ENCODE results near the gene SDK2. TPM values are rescaled to one million over a fixed set of nuclear protein-coding genes. Genes with fewer than 3 reads are reported as not detected.

SDK2 gene
- total and polyA plus RNA-seq, 9 of the 15 experiments (the other 6 are each of a cell fraction or from before 2014, with no cell fraction given) = 0.04 TPM; not detected in 8

- BruUV-seq (replicated peaks) = no TSS peak
- intact Hi-C loops (cut with micrococcal nuclease) = loop anchor here (2.0 kb wide), 1 partner anchor 64 kb away; no protein-coding TSS in a partner anchor
- H3K4me2 ChIP-seq (ENCODE audit: insufficient read depth, low read length) = peak overlapping the region; percentile 83
- no peaks in the 10 kb centered on the region for H3K27me3 ChIP-seq (ENCODE audit: control insufficient read depth in 2 of 2, insufficient read depth in 2 of 2, low read length in 2 of 2)
- in situ Hi-C loops (cut with MboI) = no loop called here
- H3K9ac ChIP-seq (ENCODE audit: insufficient read depth in 1 of 2, low read depth in 2 of 2, low read length in 2 of 2) = peak overlapping the region; percentile 63 to 86
- peaks cover 82% of the 10 kb centered on the region for H3K79me2 ChIP-seq (ENCODE audit: control insufficient read depth, insufficient read depth, low read length)
- H3K9me3 ChIP-seq (replicated peaks; ENCODE audit: control insufficient read depth, insufficient read depth, low read depth, low read length) = no peaks in the 10 kb centered on the region
- FAIRE-seq = peak; percentile 93
- H3K4me3 ChIP-seq = peak overlapping the region; percentile 25
- 8% methylated on average over 16 of the region's 16 CpGs for WGBS (ENCODE audit: insufficient coverage, low coverage, missing lambda C conversion rate)
- peaks cover 51% of the 10 kb centered on the region in 2 experiments for H3K4me1 ChIP-seq (replicated peaks in 1 of 2; ENCODE audit: control insufficient read depth in 2 of 2, insufficient read depth in 2 of 2, low read length in 2 of 2)
- H2AFZ ChIP-seq (ENCODE audit: low read depth, low read length) = peak overlapping the region; percentile 91
- H3K36me3 ChIP-seq (ENCODE audit: control insufficient read depth, insufficient read depth, low read length) = peaks cover 8% of the 10 kb centered on the region; the same call in 1 of the 3 replicates
- DNase-seq (ENCODE audit: extremely low read depth in 1 of 4, low spot score in 3 of 4) = peak; percentile 65 to 87 (median 68)
- peaks cover 3% of the 10 kb centered on the region for H3K9me1 ChIP-seq (ENCODE audit: control insufficient read depth, insufficient read depth, low read length)
- ATAC-seq = peak; percentile 69
- ChIA-PET POLR2A (interaction anchor here (1.1 kb wide), 1 partner anchor 39 kb away, joined by 3 read pairs; no protein-coding TSS in a partner anchor), CTCF (ENCODE audit: low intra/inter-chr PET ratio) (interaction anchor here (0.6 kb wide), 2 partner anchors 41 to 95 kb away, joined by 3 to 4 read pairs; no protein-coding TSS in a partner anchor)
- H4K20me1 ChIP-seq (replicated peaks; ENCODE audit: control insufficient read depth, insufficient read depth, low read length) = no peaks in the 10 kb centered on the region
- peak overlapping the region; percentile 81 for H3K27ac ChIP-seq (ENCODE audit: extremely low read depth, low read depth, low read length)
- TF ChIP-seq THAP7 (CRISPR knock-in tag; IDR thresholded peaks at IDR 0.05) = no peak
- TF ChIP-seq ZC3H4 (CRISPR knock-in tag; IDR thresholded peaks at IDR 0.05; ENCODE audit: borderline replicate concordance) = no peak
- TF ChIP-seq E2F3 (CRISPR knock-in tag; IDR thresholded peaks at IDR 0.05) = no peak
- no peak for TF ChIP-seq IFI16 (CRISPR knock-in tag; IDR thresholded peaks at IDR 0.05)
- TF ChIP-seq ZNF277 (CRISPR knock-in tag; IDR thresholded peaks at IDR 0.05; ENCODE audit: borderline replicate concordance) = no peak
- TF ChIP-seq YY1 (IDR thresholded peaks at IDR 0.05; ENCODE audit: borderline replicate concordance in 1 of 3, control insufficient read depth in 1 of 3, extremely low read depth in 1 of 3, insufficient read depth in 3 of 3, insufficient read length in 1 of 3, insufficient replicate concordance in 2 of 3, low read depth in 1 of 3, low read length in 2 of 3) = peak in 2 of 3 experiments; percentile 43 to 45
- no peak for TF ChIP-seq SOX6 (IDR thresholded peaks at IDR 0.05)
- no peak for TF ChIP-seq ZNF77 (CRISPR knock-in tag; IDR thresholded peaks at IDR 0.05)
- no peak for TF ChIP-seq NR1H2 (CRISPR knock-in tag; IDR thresholded peaks at IDR 0.05)
- no peak for TF ChIP-seq PRDM10 (IDR thresholded peaks at IDR 0.05; ENCODE audit: partially characterized antibody)
- peak; percentile 39; the same call in 1 of the 2 replicates for TF ChIP-seq HCFC1 (IDR thresholded peaks at IDR 0.05; ENCODE audit: low read depth, low read length)
- peak; percentile 24; the same call in 1 of the 2 replicates for TF ChIP-seq CREB3L1 (IDR thresholded peaks at IDR 0.05; ENCODE audit: borderline replicate concordance, low read depth)
- TF ChIP-seq ZNF780A (CRISPR knock-in tag; IDR thresholded peaks at IDR 0.05) = no peak
Observed at GRCh38 chr17:73304971-73305812, 339.1 kb downstream of the SDK2 start.

All from K562 (cell line).